Tibial artery (tissue), 4 donors: ENCODE data around the gene DEPDC4.
A peak's percentile ranks its signal among the peaks of the same experiment; 100 is the strongest.

ENCODE experiments used
- DNase-seq, 2 donors: peaks; one replicate each; pipeline ENCODE4 v3.0.0-alpha.2; 2019
- H3K27ac ChIP-seq, 2 donors: fragments of 200-600 bp; sonication (generic) in 1 of 2; 1 replicate in 1 of 2; 2 replicates in 1 of 2; pipeline ENCODE4 v1.5.1; 2018 to 2019; ENCODE audit warnings: mild to moderate bottlenecking in 1 of 2
- H3K27me3 ChIP-seq, 2 donors: fragments of 200-600 bp; sonication (generic) in 1 of 2; one replicate each; pipeline versions ENCODE4 v1.5.1 to v1.6.0; 2016 to 2019
- H3K36me3 ChIP-seq, 3 donors: fragments of 200-600 bp; sonication (generic) in 2 of 3; one replicate each; pipeline ENCODE4 v1.5.1; 2016 to 2019; ENCODE audit warnings: mild to moderate bottlenecking in 2 of 3
- H3K4me1 ChIP-seq, 4 donors: fragments of 200-600 bp; sonication (generic) in 2 of 4; 1 replicate in 3 of 4; 2 replicates in 1 of 4; pipeline ENCODE4 v1.5.1; 2016 to 2019
- H3K4me3 ChIP-seq, 2 donors: fragments of 200-600 bp; sonication (generic) in 1 of 2; 1 replicate in 1 of 2; 2 replicates in 1 of 2; pipeline ENCODE4 v1.5.1; 2018 to 2019; ENCODE audit warnings: mild to moderate bottlenecking in 2 of 2
- H3K9me3 ChIP-seq, 3 donors: fragments of 200-600 bp; sonication (generic) in 1 of 3; one replicate each; pipeline ENCODE4 v1.5.1; 2016 to 2019
- CTCF ChIP-seq, 2 experiments: fragments of 200-600 bp in 1 of 2; fragments of 450-650 bp in 1 of 2; IDR thresholded peaks; one replicate each; pipeline ENCODE4 v1.5.1; 2017 to 2019; ENCODE audit warnings: antibody characterized with exemption in 2 of 2, mild to moderate bottlenecking in 1 of 2, moderate library complexity in 1 of 2
- intact Hi-C: fragments of 100-400 bp; cut with DNase I; formaldehyde crosslinking; loops from one replicate; pipeline ENCODE4 v1.15.0; 2023; ENCODE audit warnings: low total_unique reads

Gene DEPDC4

GRCh38 chr12:100219328-100220109, 47.4 kb downstream of the DEPDC4 start:
- H3K9me3 ChIP-seq, result no peaks in the 10 kb centered on the region
- intact Hi-C loops, result no loop called here

DNA sequence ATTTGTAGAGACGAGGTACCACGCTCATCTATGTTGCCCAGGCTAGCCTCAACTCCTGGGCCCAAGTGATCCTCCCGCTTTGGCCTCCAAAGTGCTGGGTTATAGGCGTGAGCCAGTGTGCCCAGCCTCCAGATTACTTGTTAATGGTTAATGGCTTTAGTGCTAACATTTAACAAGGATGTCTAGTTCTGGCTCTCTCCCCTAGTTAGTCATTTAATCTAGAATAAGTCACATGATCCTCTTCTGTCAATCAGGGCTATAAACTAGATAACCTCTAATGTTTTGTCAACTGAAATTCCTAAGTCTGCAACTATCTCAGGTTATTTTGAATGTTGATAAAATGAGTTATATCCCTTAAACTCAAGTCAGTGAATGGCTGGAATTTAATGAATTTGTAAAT, 50.5 kb downstream of the DEPDC4 start:
- H3K27me3 ChIP-seq, result no peaks in the 10 kb centered on the region
- intact Hi-C loops, result no loop called here
- no peak for TF ChIP-seq CTCF (IDR thresholded peaks at IDR 0.05)
- no peaks in the 10 kb centered on the region for H3K4me1 ChIP-seq
- peaks cover 47 to 70% (median 64%) of the 10 kb centered on the region in 3 donors for H3K36me3 ChIP-seq
- H3K9me3 ChIP-seq, result no peaks in the 10 kb centered on the region
- H3K4me3 ChIP-seq, result no peak overlapping the region
- no peak overlapping the region for H3K27ac ChIP-seq
- no peak for DNase-seq

More at GRCh38 chr12:100219328-100220109, 47.4 kb downstream of the DEPDC4 start:
- TF ChIP-seq CTCF (IDR thresholded peaks at IDR 0.05), result no peak
- no peak for DNase-seq
- H3K4me3 ChIP-seq, result no peak overlapping the region
- no peaks in the 10 kb centered on the region for H3K27me3 ChIP-seq
- no peak overlapping the region for H3K27ac ChIP-seq
- H3K36me3 ChIP-seq, result peaks cover 42 to 84% (median 66%) of the 10 kb centered on the region in 3 donors
- H3K4me1 ChIP-seq, result no peaks in the 10 kb centered on the region

DNA sequence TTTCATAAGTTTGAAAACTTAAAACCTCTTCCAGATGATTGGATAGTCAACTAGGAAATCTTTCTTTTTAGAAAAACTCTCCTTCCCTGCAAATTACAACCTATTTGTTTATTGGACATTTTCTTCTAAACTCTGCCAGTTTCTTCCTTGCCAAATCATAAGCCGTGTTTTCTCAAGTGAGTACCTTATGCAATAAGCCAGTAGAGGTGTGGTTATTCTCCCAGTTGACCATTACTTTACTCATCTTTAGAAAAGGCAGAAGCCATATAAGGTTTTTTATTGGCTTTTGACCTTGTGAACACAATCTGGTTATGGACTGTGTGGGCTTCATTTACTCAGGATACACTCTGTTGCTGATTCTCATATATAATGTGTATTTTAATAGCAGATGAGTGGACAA, 51.7 kb downstream of the DEPDC4 start:
- peaks cover 47 to 70% (median 67%) of the 10 kb centered on the region in 3 donors for H3K36me3 ChIP-seq
- no peaks in the 10 kb centered on the region for H3K27me3 ChIP-seq
- H3K27ac ChIP-seq, result no peak overlapping the region
- DNase-seq, result no peak
- H3K4me3 ChIP-seq, result no peak overlapping the region
- H3K9me3 ChIP-seq, result no peaks in the 10 kb centered on the region
- TF ChIP-seq CTCF (IDR thresholded peaks at IDR 0.05), result no peak
- intact Hi-C loops, result no loop called here
- no peaks in the 10 kb centered on the region for H3K4me1 ChIP-seq

DNA sequence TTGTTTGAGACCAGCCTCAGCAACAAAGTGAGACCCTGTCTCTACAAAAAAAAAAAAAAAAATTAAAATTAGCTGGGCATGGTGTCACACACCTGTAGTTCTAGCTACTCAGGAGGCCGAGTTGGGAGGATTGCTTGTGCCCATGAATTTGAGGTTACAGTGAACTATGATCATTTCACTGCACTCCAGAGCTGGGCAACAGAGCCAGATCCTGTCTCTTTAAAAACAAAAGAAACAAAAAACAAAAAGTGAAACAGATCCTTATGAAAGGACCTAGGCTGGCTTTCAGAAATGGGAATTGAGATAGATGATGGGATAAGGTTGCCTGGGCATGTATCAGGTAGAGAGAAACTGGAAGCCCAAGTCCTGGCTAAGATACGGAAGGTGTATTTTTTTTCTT, 52.4 kb downstream of the DEPDC4 start:
- H3K4me3 ChIP-seq, result no peak overlapping the region
- H3K27ac ChIP-seq, result no peak overlapping the region
- intact Hi-C loops, result no loop called here
- no peaks in the 10 kb centered on the region for H3K4me1 ChIP-seq
- H3K27me3 ChIP-seq, result no peaks in the 10 kb centered on the region
- no peaks in the 10 kb centered on the region for H3K9me3 ChIP-seq
- no peak for DNase-seq
- peaks cover 47 to 70% (median 65%) of the 10 kb centered on the region in 3 donors for H3K36me3 ChIP-seq
- no peak for TF ChIP-seq CTCF (IDR thresholded peaks at IDR 0.05)

DNA sequence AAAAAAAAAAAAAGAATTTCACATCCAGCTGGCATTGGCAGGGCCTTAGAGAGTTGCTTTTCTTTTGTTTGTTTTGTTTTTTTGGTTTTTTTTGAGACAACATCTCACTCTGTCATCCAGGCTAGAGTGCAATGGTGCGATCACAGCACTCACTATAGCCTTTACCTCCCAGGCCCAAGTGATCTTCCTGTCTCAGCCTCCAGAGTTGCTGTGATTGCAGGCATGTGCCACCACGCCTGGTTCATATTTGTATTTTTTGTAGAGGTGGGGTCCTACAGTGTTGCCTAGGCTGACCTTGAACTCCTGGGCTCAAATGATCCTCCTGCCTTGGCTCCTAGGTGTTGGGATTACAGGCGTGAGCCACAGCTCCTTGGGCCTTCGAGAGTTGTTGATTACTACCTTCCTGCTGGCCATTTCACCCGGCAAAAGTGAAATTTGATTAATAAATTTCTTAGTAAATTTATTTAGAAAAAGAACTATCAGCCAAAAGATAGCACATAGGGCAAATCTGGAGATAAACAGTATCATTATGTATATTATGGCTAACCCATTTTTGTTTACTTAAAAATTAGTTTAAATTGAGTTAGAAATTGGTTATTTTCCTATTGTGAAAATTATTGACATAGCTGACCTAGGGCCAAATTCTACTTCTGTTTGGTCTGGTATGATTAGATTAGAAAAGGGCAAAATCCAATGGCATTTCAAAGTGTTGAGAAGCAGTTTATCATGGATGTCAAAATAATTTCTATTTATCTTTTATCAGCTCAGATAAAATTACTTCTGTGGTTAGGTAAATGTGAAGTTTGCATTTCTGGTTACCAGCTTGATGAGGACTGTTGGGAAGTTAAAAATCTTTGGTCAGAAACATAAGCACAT, 53.6 kb downstream of the DEPDC4 start:
- no peak for TF ChIP-seq CTCF (IDR thresholded peaks at IDR 0.05)
- H3K36me3 ChIP-seq, result peaks cover 55 to 70% (median 65%) of the 10 kb centered on the region in 3 donors
- H3K9me3 ChIP-seq, result no peaks in the 10 kb centered on the region
- H3K4me1 ChIP-seq, result no peaks in the 10 kb centered on the region
- intact Hi-C loops, result no loop called here
- H3K27me3 ChIP-seq, result no peaks in the 10 kb centered on the region
- H3K27ac ChIP-seq, result no peak overlapping the region
- no peak overlapping the region for H3K4me3 ChIP-seq
- peak in 1 of 2 donors; percentile 3 for DNase-seq
